GM12891 (cell line): ENCODE data around the gene AK5.
"Not testable (repeated sequence)": the region's sequence is repeated elsewhere in the genome, so short reads cannot be mapped to it uniquely, and the experiment has no call there.

Experiments
- POLR2A ChIP-seq: IDR thresholded peaks from 2 replicates; pipeline ENCODE4 v1.6.1; 2011; ENCODE audit warnings: low read depth, low read length, control low read depth
- POLR2AphosphoS5 ChIP-seq: IDR thresholded peaks from 2 replicates; pipeline ENCODE4 v1.6.1; 2011; ENCODE audit warnings: low read depth, low read length, control low read depth

- not testable (repeated sequence) for TF ChIP-seq POLR2A, POLR2AphosphoS5
Measured at GRCh38 chr1:77312364-77312763, 30.5 kb downstream of the AK5 start.
